HL-60/S4 (cell line): ENCODE measurements around the gene TSR1.

Experiments
- in situ Hi-C: fragments of 300-500 bp; cut with MboI; formaldehyde crosslinking; loops from 2 replicates; pipeline ENCODE4 v1.14.3; 2022; ENCODE audit warnings: low sequenced_read_pairs

TSR1 gene

DNA sequence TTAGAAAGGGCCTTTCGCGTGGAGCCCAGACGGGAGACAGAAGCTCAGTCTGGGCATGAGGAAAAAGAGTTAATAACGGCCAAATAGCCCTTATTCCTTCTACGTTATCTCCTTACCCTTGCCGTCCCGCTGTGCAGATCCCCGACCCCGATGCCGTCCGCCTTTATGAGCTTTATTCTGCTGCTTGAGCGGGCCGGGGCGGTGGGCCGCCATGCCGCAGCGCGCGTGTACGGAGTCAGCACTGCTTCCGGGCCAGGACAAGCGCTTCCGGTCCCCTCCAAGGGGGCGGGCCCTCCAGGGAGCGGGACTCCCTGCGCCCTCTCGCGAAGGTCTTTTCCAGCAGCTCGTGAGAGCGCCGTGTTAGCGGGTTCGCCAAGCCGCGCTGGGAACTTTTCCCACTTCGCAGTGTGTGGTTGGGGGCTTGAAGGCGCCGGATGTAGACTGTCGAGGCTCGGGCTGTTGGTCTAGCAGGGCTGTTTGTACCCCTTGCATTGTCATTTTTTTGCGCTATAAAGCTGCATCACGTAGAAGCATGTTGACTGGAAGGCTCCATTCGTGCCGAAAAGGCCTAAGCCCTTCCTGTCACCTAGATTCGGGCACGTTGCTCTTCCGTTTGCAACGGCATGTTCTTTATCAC is at the start of gene TSR1:
Gene TSR1 (minus strand): TSS at position 243 of the 637 bp plus-strand sequence. CDS start 30 bp downstream, at position 213.
- in situ Hi-C loops, result no loop called here

DNA sequence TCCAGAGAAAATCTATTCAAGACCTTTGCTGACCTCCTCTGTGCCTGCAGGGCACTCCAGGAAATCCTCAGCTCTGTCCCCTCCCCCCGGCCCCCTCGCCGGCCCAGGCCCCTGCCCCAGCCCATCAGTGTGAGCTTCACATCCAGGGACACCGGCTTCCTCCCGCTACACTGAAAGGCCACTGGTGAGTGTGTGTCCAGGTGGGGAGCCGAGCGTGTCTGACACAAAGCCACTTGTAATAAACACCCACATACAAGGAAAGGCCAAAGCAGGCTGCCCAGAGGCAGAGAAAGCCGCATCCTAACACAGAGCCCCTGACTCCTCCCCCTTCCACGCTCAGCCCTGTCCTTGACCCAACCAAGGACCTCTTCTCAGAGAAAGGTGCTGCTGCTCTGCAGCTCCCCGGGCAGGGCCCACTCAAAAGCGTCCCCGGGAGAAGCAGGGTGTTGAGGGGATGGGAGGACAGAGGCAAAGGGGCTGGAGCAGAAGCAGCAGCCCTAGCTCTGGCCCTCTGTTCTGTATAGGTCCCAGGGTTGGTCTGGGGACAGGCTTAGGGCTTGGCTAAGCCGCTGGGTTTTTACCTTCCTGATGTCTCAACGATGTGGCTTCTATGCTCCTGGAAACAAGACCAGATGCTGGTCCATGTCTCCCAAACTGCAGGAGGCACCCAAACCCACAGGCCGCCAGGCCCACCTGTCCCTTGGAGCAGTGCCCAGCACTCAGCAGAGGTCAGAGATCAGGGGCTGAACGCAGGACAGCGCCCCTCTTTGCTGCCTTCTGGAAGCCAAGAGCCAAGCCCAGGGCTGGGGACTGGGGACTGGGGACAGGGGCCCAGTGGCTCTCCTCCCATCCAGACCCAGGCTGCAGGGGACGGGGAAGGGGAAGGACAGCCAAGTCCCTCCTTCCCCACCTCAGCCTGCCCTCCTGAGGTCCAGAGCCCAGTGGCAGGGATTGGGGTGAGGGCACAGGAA is 49.3 kb upstream of the TSR1 start:
- in situ Hi-C loops, result no loop called here

DNA sequence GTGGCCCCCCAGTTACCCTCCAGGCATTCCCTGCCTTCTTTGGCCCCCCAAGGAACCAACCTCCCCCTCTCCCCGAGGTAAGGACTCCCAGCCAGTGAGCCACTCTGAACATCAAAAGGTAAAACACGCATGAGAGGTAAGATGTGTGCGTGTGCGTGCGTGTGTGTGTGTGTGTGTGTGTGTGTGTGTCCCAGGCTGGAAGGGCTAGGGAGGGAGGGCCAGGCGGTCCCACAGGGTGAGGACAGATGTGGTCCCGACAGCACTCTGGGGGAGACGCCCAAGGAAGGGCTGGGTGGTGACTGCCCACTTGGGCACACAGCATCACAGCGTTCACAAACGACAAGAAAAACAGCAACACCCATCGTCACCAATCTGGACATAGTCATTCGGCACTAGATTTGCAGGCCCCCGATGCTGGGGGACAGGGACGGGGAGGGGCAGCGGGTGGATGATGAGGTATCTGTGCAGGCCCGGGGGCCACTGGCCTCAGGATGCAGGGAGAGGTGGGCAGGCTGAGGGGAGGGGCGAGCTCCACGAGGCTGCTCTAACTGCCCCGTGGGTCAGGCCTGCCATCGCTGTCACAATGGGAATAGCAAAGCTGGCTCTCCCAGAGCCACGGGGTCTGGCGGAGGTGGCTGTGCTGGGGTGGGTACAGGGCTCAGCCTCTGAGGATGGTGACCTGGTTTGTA is 48.3 kb upstream of the TSR1 start:
- in situ Hi-C loops, result no loop called here

DNA sequence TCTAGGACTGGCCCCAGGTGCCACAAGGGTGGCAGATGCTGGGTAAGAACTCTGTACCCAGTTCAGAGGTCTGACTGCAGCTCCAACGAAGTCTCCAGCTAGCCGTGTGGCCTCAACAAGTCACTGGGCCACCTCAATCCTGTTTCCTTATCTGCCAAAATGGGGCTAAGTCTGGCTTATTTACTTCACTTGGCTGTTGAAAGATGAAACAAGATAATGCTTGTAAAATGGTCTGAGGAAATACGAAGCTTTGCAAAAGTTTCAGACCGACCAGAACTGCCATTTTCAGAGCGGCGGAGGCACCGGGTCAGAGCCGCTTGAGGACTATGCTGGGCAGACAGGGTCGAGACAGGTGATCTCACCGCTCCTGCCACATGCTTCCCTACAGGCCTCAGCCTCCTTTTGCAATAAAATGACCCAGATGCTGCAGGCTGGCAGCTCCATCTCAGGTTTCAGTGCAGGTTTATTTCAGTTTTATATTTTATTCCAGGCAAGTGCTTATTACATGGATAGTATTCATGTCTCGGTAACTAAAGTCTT is 47.4 kb upstream of the TSR1 start:
- in situ Hi-C loops, result no loop called here

DNA sequence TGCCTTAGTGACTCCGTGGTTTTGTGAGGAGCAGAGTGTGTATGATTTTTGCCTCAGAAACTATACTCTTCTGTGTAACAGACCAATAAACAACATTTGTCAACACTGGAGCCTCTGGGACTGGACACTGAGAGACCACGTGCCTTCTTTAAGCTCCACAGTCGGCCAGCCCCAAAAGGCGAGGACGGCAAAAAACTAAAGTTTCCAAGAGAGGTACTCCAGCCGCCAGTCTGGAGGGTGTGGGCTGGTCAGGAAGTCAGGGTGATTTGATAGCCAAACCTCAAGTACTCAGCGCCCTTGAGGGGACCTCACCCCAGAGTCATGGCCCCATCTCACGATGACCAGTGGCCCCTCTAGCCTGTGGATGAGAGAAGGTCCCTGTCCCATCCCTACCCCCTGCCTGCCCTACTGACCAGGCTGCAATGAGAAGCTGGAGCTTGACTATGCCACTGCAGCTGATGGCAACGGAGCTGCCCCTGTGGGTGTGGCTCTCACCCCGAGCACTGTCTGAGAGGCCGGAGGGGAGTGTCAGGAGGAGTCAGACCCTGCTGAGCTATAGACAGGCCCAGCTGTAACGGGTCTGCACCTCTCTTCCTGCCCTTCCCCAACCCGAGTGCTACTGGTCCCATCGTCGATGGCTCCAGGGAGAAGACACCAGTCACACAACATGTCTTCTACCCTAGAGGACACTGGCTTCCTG is 44.8 kb upstream of the TSR1 start:
- in situ Hi-C loops, result no loop called here

DNA sequence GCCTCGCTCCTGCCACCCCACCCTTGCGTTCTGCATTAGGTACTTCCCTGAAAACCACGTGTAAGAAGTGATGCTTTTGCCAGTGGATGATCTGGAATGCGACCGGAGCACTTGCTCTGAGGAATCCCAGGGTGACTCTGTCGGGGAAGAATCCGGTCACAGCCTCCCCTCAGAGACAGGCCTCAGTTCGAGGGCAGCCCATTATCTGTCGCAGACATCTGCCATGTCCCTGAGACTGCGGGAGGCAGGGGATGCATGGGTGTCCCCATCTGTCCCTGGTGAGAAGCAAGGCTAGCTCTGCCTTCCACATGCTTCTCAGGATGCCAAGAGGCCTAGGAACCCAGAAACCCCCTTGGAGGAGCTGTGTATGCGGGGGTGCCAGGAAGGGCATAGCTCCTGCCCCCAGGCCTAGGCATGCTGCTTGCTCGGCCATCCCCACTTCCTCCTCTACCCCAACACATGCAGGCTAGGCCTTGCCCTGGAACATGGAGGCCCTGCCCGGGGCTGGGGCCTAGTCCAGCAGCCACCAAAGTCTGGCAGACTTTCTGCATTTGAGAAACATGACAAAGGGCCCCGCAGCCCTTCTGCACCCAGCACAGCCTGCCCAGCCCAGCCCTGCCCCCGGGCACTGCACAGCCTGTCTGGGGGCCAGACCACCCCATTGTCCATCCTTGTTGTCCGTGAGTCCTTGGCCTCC is 44.1 kb upstream of the TSR1 start:
- in situ Hi-C loops, result no loop called here

DNA sequence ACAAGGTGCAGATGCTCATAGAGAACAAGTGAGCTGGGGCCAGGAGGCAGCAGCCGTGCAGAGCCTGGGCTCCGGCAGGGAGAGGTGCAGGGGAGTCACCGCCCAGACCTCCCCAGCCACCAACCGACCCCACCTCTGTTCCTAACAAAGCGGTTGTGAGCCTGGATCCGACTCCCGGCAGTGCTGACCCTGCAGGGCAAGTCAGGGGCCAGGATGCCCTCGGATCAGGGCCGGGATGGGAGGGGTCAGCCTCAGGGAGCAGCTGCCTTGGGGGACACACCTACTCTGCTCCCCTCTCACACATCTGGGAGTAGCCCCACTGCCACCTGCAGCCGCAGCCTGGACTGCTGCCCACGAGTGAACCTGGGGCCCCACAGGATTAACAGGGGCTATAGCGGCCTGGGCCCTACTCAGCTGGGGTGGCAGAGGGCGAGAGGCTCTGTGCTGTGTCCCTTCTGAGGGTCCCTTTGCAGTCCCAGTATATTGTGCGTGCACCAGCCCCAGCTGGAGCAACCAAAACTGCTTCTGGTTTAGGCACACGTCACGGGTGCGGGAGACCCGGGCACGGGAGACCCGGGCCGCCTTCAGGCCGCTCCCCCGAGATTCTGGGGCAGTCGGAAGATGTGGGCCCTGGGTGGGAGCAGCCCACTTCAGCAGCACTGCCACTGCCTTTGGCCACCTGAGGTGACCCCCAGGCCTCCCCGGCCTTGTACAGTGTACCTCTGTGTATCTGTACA is 43.4 kb upstream of the TSR1 start:
- in situ Hi-C loops, result loop anchor here (5.0 kb wide), 1 partner anchor 43 kb away; no protein-coding TSS in a partner anchor

DNA sequence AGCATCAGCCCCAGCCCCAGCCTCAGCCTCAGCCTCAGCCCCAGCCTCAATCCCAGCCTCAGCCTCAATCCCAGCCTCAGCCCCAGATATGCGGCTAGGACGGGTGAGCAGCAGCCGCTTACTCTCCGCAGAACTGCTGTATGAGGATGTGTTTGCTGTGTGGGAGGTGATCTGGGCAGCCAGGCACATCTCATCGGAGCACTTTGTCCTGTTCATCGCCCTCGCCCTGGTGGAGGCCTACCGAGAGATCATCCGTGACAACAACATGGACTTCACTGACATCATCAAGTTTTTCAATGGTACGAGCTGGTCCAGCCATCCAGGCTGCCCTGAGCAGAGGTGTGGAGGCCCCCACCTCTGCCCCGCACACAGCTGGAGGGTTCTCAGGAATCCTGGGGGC is 42.6 kb upstream of the TSR1 start:
- in situ Hi-C loops, result loop anchor here (5.0 kb wide), 1 partner anchor 43 kb away; no protein-coding TSS in a partner anchor

DNA sequence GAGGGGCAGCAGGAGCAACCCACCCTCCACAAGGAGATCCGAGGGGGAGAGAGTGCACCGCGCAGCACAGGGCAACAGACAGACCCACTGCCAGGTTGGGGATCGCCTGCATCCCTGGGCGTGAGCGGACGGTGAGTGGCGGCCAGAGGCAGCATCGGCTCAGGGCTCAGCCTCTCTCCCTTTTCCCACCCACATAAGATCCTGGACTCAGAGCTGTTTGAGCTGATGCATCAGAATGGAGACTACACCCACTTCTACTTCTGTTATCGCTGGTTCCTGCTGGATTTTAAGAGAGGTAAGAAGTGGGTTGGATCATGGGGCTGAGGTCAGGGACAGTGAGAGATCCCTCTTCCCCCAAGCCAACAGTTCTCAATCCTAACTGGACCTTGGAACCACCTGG is 41.4 kb upstream of the TSR1 start:
- in situ Hi-C loops, result loop anchor here (5.0 kb wide), 1 partner anchor 45 kb away; no protein-coding TSS in a partner anchor

DNA sequence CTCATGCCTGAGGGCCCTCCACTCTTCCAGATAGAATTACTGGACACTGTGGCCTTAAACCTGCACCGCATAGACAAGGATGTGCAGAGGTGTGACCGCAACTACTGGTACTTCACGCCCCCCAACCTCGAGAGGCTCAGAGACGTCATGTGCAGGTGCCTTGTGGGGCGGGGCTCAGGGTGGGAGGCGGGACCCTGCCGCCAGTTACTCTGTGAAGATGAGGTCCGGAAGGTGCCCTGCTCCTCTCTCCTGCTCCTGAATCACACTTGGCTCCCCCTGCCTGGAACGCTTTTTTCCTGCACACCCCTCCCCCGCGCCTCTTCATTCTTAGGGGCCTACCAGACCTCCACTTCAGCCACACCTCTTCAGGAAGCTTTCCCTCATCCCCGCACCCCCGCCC is 39.9 kb upstream of the TSR1 start:
- in situ Hi-C loops, result loop anchor here (5.0 kb wide), 1 partner anchor 46 kb away; no protein-coding TSS in a partner anchor

DNA sequence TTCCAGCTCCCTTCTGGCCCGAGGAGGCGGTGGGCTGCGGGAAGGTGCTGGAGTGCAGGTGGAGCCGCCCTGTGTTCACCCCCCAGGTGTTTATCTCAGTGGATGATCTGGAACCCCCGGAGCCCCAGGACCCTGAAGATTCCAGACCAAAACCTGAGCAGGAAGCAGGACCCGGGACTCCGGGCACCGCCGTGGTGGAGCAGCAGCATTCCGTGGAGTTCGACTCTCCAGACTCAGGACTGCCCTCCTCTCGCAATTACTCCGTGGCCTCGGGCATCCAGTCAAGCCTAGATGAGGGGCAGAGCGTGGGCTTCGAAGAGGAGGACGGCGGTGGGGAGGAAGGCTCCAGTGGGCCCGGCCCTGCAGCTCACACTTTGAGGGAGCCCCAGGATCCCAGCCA is 39.1 kb upstream of the TSR1 start:
- in situ Hi-C loops, result loop anchor here (5.0 kb wide), 1 partner anchor 47 kb away; no protein-coding TSS in a partner anchor

DNA sequence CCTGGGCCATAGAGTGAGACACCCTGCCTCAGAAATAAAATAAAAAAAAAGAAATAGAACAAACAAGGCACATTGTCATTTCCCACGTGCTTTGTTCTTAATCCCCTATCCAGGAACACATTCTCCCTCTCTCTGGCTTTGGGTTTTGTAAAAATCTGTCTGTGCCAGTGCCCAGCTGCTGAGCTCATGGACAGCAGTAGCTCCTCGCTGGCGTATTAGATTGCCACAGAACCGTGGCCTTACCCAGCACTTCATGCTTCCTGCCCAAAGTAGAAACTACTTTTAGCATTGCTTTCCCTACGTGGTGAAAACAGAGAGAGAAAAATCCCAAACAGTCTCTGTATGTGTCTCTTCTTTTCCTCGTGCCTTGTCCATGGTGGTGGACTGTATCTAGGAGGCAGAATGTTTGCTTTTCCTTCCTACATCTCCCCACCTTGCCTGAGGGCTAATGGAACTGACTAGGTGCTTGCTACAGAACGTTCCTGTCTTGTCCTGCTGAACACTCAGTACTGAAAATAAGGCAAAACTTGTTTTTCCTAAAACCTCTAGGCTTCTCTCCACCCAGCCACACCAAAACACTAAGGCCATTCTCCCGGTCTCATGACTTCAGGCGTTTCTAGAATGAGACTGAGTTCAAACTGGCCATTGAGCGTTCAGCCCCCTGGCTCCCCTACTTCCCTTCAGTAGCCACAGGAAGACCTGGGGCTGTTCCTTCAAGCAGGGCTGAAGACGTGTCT is 38.5 kb upstream of the TSR1 start:
- in situ Hi-C loops, result loop anchor here (5.0 kb wide), 1 partner anchor 48 kb away; no protein-coding TSS in a partner anchor

DNA sequence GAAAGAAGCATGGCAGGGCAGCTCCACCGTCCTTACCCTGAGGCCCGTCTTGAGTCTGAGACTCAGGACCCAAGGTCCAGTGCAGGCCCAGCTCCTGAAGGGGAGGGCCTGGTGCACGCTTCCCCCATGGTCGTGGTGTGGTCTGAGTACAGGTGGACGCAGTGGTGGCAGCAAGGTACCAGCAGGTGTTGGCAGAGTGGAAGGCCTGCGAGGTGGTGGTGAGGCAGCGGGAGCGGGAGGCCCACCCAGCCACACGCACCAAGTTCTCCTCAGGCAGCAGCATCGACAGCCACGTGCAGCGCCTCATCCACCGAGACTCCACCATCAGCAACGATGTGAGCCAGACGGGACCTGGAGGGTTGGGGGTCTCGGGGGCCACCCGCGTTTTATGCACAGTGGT is 36.9 kb upstream of the TSR1 start:
- in situ Hi-C loops, result no loop called here

DNA sequence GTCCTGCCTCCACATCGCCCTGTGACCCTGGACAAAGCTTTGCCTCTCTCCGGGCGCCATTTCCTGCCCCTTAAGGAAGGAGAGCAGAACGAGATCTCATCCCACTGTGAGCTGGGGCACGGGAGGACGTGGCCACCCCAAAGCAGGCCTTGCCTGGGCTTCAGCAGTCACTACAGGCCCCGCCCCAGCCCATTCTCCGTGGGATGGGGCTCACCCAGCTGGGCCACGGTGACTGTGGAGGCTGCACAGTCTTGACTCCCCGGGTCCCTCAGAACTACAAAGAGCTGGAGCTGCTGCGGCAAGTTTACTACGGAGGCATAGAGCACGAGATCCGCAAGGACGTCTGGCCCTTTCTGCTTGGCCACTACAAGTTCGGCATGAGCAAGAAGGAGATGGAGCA is 36.4 kb upstream of the TSR1 start:
- in situ Hi-C loops, result no loop called here

DNA sequence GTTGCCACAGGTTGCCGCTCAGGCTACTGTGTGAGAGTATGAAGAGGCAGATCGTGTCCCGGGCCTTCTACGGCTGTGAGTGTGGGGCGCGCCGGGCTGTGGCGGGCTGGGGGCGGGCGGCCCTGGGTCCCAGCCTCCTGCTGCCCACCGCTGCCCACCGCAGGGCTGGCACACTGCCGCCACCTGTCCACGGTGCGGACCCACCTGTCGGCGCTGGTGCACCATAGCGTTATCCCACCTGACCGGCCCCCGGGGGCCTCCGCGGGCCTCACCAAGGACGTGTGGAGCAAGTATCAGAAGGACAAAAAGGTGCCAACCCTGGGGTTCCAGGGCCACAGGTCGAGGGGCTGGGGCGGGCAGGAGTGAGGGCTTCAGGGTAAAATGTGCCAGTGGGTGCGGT is 35.9 kb upstream of the TSR1 start:
- in situ Hi-C loops, result no loop called here

DNA sequence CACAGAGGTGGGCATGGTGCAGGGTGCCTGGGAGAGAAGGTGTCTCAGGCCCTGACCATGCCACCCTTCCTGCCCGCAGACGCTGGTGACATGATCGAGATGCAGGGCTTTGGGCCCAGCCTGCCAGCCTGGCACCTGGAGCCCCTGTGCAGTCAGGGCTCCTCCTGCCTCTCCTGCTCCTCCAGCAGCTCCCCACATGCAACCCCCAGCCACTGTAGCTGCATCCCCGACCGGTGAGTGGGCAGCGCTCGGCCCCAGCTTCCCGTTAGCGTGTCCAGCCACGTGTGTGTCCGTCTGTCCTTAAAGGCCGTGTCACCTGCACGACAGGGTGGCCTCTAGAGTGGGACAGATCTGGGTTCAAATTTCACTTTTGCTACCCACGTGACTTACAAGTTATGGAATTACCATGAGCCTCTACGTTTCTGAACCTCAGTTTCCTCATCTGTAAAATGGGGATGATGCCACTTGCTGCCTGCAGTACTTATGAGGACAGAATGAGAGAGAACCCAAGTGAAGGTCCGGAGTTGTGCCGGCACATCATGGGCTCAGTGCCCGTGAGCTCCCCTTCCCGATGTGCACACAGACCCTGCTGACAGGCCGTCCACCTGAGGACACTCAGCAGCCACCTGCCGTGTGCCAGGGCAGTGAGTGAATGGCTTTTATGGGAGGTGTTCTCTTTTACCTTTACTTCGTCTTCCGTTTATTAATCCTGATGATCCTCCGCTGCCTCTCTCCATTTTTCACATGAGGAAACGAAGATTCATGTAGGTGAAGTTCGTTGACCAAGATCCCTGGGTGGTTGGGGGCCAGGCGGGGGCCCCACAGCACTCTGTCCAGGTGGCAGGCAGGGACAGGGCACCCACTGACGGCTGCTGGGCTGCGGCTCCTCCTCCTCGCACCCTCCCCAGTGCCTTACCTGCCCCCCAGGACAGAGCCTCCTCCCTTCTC is 35.2 kb upstream of the TSR1 start:
- in situ Hi-C loops, result no loop called here

DNA sequence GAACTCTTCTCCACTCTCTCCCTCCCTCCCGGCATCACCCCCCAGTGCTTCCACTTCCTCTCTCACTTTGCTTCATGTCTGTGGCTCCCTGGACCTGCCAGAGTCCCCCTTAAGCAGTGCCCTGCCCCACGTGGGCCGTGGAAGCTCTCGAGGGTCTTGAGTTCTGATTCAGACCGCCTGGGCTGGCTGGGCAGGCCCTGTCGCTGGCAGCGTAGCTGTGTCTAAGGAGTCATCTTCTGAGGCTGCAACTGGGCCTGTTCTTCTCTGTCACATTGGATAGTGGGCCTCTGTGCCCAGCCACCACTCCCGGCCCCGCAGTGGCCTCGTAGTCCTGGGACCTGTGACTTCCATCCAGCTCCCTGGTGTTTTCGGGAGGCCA is 33.9 kb upstream of the TSR1 start:
- in situ Hi-C loops, result no loop called here
